Lower lobe of right lung (tissue), 2 donors: ENCODE results near the gene ZIC1. TPM values are rescaled to one million over a fixed set of nuclear protein-coding genes. Genes with fewer than 3 reads are reported as not detected.
A peak's percentile ranks its signal among the peaks of the same experiment; 100 is the strongest.

ENCODE experiments used
- ATAC-seq, 2 donors: fragments of 200-7000 bp; cut with Tn5 transposase; one replicate each; pipeline ENCODE4 v1.9.1; 2020 to 2022; ENCODE audit warnings: mild to moderate bottlenecking in 2 of 2, moderate library complexity in 2 of 2
- DNase-seq: peaks from one replicate; pipeline ENCODE4 v3.0.0-alpha.2; 2020
- H3K27ac ChIP-seq: fragments of 200-600 bp; one replicate; pipeline ENCODE4 v1.8.0; 2022
- H3K27me3 ChIP-seq: fragments of 200-600 bp; one replicate; pipeline ENCODE4 v1.8.0; 2022; ENCODE audit warnings: low read depth
- H3K36me3 ChIP-seq: fragments of 200-600 bp; one replicate; pipeline ENCODE4 v1.8.0; 2022; ENCODE audit warnings: mild to moderate bottlenecking
- H3K4me1 ChIP-seq: fragments of 200-600 bp; one replicate; pipeline ENCODE4 v1.8.0; 2022
- H3K4me3 ChIP-seq: fragments of 200-600 bp; one replicate; pipeline ENCODE4 v1.8.0; 2022; ENCODE audit warnings: mild to moderate bottlenecking
- H3K9me3 ChIP-seq: fragments of 200-600 bp; one replicate; pipeline ENCODE4 v1.8.0; 2022
- CTCF ChIP-seq: fragments of 200-600 bp; IDR thresholded peaks from one replicate; pipeline ENCODE4 v1.8.0; 2022; ENCODE audit warnings: antibody characterized with exemption, mild to moderate bottlenecking
- intact Hi-C: fragments of 100-400 bp; cut with DNase I; formaldehyde crosslinking; loops from one replicate; pipeline ENCODE4 v1.11.0; 2022
- total RNA-seq: library from RNA; stranded (reverse); fragmentation: NEBNext Ultra II Directional; extraction: Animal tissue kit (Norgen Biotek cat#: 25700); gene quantifications from one replicate; pipeline ENCODE4 v1.2.1, GENCODE V29; 2021
- donor health status: DM: no; HTN: yes; CAD: no; lungs with severe emphysema.

ZIC1 gene
- total RNA-seq, 1 donor from 2014 or later: not detected

GRCh38 chr3:147413686-147414389 is 4.7 kb downstream of the ZIC1 start:
- intact Hi-C loops: no loop called here
- ATAC-seq (no peak), DNase-seq (no peak)

GRCh38 chr3:147414390-147415138 is 5.4 kb downstream of the ZIC1 start:
- intact Hi-C loops: no loop called here
- no peak for ATAC-seq

More at GRCh38 chr3:147413686-147414389, 4.7 kb downstream of the ZIC1 start:
- no peak for TF ChIP-seq CTCF
- no peaks in the 10 kb centered on the region for H3K36me3 ChIP-seq
- peaks cover 98% of the 10 kb centered on the region for H3K27me3 ChIP-seq
- no peak overlapping the region for H3K27ac ChIP-seq
- peak overlapping the region; percentile 32 for H3K4me3 ChIP-seq
- H3K4me1 ChIP-seq: peaks cover 30% of the 10 kb centered on the region
- no peaks in the 10 kb centered on the region for H3K9me3 ChIP-seq

GRCh38 chr3:147415286-147415685 is 6.1 kb downstream of the ZIC1 start:
- H3K36me3 ChIP-seq: no peaks in the 10 kb centered on the region
- H3K27ac ChIP-seq: no peak overlapping the region
- intact Hi-C loops: no loop called here
- ATAC-seq: no peak
- DNase-seq: no peak
- H3K4me3 ChIP-seq: no peak overlapping the region
- H3K9me3 ChIP-seq: no peaks in the 10 kb centered on the region
- no peak for TF ChIP-seq CTCF
- H3K27me3 ChIP-seq: peaks cover 98% of the 10 kb centered on the region
- H3K4me1 ChIP-seq: peaks cover 35% of the 10 kb centered on the region

More at GRCh38 chr3:147414390-147415138, 5.4 kb downstream of the ZIC1 start:
- H3K27ac ChIP-seq: no peak overlapping the region
- no peaks in the 10 kb centered on the region for H3K36me3 ChIP-seq
- H3K4me3 ChIP-seq: no peak overlapping the region
- no peak for DNase-seq
- H3K27me3 ChIP-seq: peaks cover 98% of the 10 kb centered on the region
- TF ChIP-seq CTCF: no peak
- H3K4me1 ChIP-seq: peaks cover 36% of the 10 kb centered on the region
- H3K9me3 ChIP-seq: no peaks in the 10 kb centered on the region

GRCh38 chr3:147415874-147416273 is 6.7 kb downstream of the ZIC1 start:
- no peak overlapping the region for H3K27ac ChIP-seq
- no peak for ATAC-seq
- peaks cover 98% of the 10 kb centered on the region for H3K27me3 ChIP-seq
- H3K36me3 ChIP-seq: no peaks in the 10 kb centered on the region
- no peak for TF ChIP-seq CTCF
- DNase-seq: no peak
- peaks cover 29% of the 10 kb centered on the region for H3K4me1 ChIP-seq
- H3K4me3 ChIP-seq: no peak overlapping the region
- H3K9me3 ChIP-seq: no peaks in the 10 kb centered on the region
- intact Hi-C loops: no loop called here

GRCh38 chr3:147416931-147417330 is 7.8 kb downstream of the ZIC1 start:
- H3K4me3 ChIP-seq: no peak overlapping the region
- no peak for ATAC-seq
- H3K27me3 ChIP-seq: peaks cover 98% of the 10 kb centered on the region
- TF ChIP-seq CTCF: no peak
- intact Hi-C loops: no loop called here
- peaks cover 21% of the 10 kb centered on the region for H3K4me1 ChIP-seq
- H3K27ac ChIP-seq: no peak overlapping the region
- H3K36me3 ChIP-seq: no peaks in the 10 kb centered on the region
- DNase-seq: no peak
- H3K9me3 ChIP-seq: no peaks in the 10 kb centered on the region
